Suprapubic skin (tissue), 4 donors: ENCODE data around the gene ATXN10.

ENCODE experiments used
- EP300 ChIP-seq: sonication (generic); formaldehyde crosslinking; IDR thresholded peaks from one replicate; pipeline ENCODE4 v1.6.1; 2017; ENCODE audit warnings: antibody characterized with exemption
- POLR2A ChIP-seq, 2 donors: fragments of 450-650 bp; IDR thresholded peaks; one replicate each; pipeline ENCODE4 v1.6.1; 2017; ENCODE audit warnings: antibody characterized with exemption in 2 of 2, mild to moderate bottlenecking in 2 of 2, moderate library complexity in 2 of 2
- POLR2AphosphoS5 ChIP-seq, 3 donors: sonication (generic); formaldehyde crosslinking; IDR thresholded peaks; one replicate each; pipeline ENCODE4 v1.6.1; 2017; ENCODE audit warnings: antibody characterized with exemption in 3 of 3
- TF ChIP-seq, protein P1 (sequence below), 2 donors: fragments of 200-600 bp in 1 of 2; fragments of 450-650 bp in 1 of 2; sonication (generic) in 1 of 2; IDR thresholded peaks; one replicate each; pipeline ENCODE4 v1.5.1; 2016 to 2019; ENCODE audit warnings: antibody characterized with exemption in 2 of 2, mild to moderate bottlenecking in 1 of 2, moderate library complexity in 1 of 2

DNA sequence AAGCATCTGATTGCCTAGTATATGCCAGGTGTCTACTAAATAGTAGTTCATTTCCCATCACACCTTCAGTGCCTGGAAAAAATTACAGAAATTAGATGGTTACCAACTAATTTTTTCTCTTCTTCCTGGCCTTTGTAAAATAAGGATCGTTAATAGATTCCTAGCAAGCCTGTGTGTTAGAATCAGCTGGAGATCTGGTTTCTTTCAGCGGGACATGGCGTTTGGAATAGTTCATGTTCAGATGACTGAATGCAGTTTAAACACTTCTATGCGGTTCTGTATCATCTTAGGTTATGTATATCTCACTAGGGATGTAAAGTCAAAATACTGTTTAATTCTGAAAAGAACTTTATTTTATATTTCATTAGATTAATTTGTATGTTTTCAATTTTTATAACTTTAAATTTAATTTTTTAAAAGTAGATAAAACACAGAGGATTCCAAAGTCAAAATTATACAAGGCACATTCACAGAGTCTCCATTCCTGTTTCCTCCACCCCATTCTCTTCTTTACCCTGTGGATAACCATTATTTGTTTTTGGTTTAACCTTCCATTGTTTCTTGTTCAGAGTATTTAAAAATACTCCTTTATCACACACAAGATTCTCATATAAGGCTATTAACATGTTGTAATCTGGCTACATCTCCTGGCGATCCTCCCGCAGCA, 132.8 kb downstream of the ATXN10 start:
- TF ChIP-seq, protein P1, sequence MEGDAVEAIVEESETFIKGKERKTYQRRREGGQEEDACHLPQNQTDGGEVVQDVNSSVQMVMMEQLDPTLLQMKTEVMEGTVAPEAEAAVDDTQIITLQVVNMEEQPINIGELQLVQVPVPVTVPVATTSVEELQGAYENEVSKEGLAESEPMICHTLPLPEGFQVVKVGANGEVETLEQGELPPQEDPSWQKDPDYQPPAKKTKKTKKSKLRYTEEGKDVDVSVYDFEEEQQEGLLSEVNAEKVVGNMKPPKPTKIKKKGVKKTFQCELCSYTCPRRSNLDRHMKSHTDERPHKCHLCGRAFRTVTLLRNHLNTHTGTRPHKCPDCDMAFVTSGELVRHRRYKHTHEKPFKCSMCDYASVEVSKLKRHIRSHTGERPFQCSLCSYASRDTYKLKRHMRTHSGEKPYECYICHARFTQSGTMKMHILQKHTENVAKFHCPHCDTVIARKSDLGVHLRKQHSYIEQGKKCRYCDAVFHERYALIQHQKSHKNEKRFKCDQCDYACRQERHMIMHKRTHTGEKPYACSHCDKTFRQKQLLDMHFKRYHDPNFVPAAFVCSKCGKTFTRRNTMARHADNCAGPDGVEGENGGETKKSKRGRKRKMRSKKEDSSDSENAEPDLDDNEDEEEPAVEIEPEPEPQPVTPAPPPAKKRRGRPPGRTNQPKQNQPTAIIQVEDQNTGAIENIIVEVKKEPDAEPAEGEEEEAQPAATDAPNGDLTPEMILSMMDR (IDR thresholded peaks at IDR 0.05) = no peak
- TF ChIP-seq EP300 (no peak), POLR2A (IDR thresholded peaks at IDR 0.05) (no peak), POLR2AphosphoS5 (IDR thresholded peaks at IDR 0.05) (no peak)
